GM18502 (cell line): ENCODE measurements around the gene XRCC6.
"Not testable (repeated sequence)": the region's sequence is repeated elsewhere in the genome, so short reads cannot be mapped to it uniquely, and the experiment has no call there.

Experiments
- ATAC-seq: cut with Tn5 transposase; IDR thresholded peaks from one replicate; pipeline ENCODE4 v1.9.1; 2021; ENCODE audit warnings: mild to moderate bottlenecking; ENCODE audit not compliant: unreplicated experiment, poor library complexity

XRCC6 gene

DNA sequence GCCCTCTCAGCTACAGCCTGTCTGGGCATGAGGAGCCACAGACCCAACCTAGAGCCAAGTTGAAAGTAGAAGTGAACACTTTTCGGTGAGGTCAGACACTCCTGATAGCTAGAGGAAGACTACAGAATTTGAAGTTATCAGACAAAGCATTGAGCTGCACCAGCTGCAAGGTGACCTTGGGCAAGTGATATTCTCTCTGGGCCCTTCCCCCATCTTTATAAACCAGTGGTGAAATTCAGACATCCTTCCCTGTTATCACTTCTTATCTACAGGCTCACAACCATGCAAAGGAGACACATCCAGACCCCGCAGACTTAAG, 23.5 kb upstream of the XRCC6 start:
- ATAC-seq, result no peak

GRCh38 chr22:41598081-41598480, 23.0 kb upstream of the XRCC6 start:
- ATAC-seq, result no peak

GRCh38 chr22:41598891-41599635, 22.0 kb upstream of the XRCC6 start:
- ATAC-seq, result no peak

- no peak for ATAC-seq
Measured at GRCh38 chr22:41600976-41601375, 20.1 kb upstream of the XRCC6 start.

- ATAC-seq, result peak; percentile 81
Measured at GRCh38 chr22:41603873-41604332, 17.2 kb upstream of the XRCC6 start.

DNA sequence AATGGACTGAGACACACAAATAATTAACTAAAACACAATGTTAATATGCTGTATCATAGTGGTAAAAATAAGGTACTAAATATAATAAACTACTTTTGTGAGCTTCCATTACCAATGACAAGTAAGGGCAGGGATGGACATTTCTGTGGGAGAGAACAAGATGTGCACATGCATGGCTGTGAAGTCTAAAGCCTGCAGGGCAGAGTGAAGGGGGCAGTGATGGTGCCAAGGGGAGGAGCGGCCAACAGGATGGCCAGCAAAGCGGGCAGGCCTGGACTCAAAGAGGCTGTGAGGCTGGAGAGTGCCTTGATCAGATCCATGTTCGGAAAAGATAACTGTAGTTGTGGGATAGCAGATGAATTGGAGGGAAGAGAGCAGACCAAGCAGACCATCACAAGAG, 12.7 kb upstream of the XRCC6 start:
- ATAC-seq, result no peak

DNA sequence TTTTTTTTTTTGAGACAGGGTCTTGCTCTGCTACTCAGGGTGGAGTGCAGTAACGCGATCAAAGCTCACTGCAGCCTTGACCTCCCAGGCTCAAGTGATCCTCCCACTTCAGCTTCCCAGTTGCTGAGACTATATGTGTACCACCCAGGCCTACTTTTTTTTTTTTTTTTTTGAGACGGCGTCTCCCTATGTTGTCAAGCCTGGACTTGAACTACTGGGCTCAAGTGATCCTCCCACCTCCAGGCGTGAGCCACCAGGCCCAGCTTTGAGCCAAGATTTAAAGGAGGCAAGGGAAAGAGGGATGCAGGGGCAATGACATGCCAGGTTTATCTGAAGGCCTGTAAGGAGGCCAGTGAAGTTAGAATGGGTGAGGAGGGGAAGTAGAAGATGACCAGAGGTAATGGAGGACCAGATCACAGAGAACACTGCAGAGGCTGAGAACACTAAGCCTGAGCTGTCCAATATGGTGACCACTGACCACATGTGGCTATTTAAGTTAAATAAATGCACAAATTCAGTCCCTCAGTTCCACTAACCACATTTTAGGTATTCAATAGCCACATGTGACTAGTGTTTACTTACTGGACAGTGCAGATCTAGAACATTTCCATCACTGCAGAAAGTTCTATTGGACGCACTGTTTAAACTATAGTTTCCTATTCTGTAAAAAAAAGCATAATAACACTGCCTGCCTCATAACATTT, 8.3 kb upstream of the XRCC6 start:
- ATAC-seq, result no peak

DNA sequence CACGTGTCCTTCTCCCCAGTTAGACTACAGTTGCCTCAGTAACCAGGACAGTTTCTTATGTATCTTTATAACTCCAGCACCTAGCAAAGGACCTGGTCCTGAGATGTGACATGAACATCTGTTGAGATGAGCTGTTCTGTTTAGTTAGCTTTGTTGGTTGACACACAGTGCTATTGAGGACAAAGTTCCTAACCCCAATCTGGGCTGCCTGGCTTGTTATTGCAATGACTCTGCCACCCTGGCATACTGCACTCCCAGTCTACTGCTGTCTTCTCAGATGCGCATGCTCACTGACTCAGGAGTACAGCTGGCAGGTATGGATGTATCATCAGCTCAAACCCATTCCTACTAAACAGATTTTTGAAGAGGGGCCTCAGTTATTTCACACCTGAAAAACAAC, 7.6 kb upstream of the XRCC6 start:
- no peak for ATAC-seq

DNA sequence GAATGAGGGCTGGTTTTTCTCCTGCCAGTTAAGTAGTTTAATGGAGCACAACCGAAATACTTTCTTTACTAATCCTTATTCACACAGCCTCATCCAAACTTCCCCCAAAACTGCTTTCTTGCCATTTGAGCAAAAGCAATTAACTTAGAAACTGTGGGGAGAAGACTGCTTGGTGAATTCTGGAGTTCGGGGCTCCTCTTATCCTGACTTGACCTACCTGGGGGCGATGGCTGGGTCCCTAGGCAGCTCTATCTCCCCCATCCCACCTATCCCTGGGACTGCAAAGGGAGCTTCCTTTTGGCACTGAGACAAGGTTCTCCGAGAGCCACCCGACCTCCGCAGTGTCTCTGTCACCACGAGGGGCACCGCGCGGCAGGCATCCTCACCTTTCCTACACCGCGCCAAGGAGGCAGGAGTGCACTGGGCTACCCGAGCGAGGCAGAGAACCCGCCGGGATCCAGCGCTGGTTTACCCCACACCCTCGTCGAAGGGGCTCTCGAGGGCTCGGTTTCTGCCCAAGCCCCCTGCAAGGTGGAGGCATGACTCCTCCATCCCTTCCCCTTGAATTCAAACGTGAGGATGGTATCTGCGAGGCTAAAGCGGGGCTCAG, 1.0 kb upstream of the XRCC6 start:
- ATAC-seq, result peak; percentile 26

GRCh38 chr22:41620589-41621098, 451 bp upstream of the XRCC6 start, which contains the start of gene DESI1:
Gene DESI1 (minus strand): TSS chr22:41621043. CDS start chr22:41620839, 204 bp downstream.
- peak; percentile 32 for ATAC-seq

DNA sequence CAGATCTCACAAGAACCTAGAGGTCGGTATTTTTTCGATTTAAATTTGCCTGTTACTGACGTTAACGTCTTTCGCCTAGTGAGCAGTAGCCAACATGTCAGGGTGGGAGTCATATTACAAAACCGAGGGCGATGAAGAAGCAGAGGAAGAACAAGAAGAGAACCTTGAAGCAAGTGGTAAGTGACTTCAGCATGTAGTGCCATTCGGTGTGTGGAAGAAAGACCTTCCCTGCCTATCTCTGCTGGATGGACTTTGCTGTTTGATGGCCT, 750 bp downstream of the XRCC6 start:
- no peak for ATAC-seq

DNA sequence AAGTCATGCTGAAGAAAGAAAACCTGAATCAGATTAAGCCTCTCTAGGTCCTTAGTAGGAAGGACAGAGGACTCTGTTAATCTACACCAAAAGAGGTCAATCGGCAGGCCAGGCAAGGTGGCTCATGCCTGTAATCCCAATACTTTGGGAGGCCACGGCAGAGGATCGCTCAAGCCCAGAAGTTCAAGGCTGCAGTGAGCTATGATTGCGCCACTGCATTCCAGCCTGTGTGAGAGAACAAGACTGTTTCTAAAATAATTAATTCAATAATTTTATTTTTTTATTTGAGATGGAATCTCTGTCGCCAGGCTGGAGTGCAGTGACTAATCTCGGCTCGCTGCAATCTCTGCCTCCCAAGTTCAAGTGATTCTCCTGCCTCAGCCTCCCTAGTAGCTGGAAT, 4.5 kb downstream of the XRCC6 start:
- no peak for ATAC-seq

- not testable (repeated sequence) for ATAC-seq
Measured at GRCh38 chr22:41631115-41631514, 10.0 kb downstream of the XRCC6 start.

DNA sequence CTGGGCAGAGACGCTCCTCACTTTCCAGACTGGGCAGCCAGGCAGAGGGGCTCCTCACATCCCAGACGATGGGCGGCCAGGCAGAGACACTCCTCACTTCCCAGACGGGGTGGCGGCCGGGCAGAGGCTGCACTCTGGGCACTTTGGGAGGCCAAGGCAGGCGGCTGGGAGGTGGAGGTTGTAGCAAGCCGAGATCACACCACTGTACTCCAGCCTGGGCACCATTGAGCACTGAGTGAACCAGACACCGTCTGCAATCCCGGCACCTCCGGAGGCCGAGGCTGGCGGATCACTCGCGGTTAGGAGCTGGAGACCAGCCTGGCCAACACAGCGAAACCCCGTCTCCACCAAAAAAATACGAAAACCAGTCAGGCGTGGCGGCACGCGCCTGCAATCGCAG, 10.5 kb downstream of the XRCC6 start:
- ATAC-seq, result not testable (repeated sequence)

- ATAC-seq, result not testable (repeated sequence)
Measured at GRCh38 chr22:41634610-41635009, 13.5 kb downstream of the XRCC6 start.

DNA sequence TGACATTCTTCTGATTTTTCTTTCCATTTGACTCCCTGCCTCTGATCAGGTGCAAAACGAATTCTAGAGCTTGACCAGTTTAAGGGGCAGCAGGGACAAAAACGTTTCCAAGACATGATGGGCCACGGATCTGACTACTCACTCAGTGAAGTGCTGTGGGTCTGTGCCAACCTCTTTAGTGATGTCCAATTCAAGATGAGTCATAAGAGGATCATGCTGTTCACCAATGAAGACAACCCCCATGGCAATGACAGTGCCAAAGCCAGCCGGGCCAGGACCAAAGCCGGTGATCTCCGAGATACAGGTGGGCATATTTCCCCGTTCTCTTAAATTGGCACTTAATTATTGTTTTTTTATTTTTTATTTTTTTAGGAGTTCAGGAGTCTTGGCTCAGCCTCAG, 15.4 kb downstream of the XRCC6 start:
- no peak for ATAC-seq

DNA sequence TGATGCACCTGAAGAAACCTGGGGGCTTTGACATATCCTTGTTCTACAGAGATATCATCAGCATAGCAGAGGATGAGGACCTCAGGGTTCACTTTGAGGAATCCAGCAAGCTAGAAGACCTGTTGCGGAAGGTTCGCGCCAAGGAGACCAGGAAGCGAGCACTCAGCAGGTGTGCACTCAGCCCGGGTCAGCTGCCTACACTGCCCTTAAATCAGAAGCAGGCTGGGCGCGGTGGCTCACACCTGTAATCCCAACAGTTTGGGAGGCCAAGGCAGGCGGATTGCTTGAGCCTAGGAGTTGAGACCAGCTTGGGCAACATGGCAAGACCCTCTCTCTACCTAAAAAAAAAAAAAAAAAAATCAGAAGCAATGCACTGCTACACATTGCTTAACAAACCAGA, 16.5 kb downstream of the XRCC6 start:
- not testable (repeated sequence) for ATAC-seq

DNA sequence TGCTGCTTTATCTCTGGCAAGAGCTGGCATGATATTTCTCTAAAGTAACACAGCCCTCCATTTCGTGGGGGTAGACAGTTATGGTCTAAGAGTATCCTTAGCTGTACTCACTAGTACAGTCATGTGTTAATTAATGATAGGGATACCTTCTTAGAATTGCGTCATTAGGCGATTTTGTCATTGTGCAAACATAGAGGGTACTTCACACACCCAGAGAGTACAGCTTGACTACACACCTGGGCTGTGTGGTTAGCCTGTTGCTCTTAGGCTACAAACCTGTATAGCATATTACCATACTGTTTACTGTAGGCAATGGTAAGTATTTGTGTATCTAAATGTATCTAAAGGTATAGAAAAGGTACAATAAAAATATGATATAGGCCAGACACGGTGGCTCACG, 17.0 kb downstream of the XRCC6 start:
- no peak for ATAC-seq

DNA sequence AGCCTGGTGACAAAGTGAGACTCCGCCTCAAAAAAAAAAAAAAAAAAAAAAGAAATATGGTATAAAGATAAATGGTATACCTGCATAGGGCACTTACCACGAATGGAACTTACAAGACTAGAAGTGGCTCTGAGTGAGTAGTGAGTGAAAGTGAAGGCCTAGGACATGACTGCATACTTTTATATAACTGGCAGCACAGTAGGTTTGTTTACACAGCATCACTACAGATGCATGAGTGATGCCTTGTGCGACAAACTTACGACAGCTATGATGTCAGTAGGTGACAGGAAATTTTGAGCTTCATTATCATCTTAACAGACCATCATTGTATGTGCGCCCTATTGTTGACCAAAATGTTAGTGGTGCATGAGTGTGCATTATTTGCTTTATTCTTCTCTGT, 17.7 kb downstream of the XRCC6 start:
- ATAC-seq, result no peak

GRCh38 chr22:41641854-41642253, 20.8 kb downstream of the XRCC6 start:
- no peak for ATAC-seq

GRCh38 chr22:41642331-41643110, 21.4 kb downstream of the XRCC6 start:
- ATAC-seq, result no peak
